ENCODE results near the gene NIM1K.
"Not testable (repeated sequence)": the region's sequence is repeated elsewhere in the genome, so short reads cannot be mapped to it uniquely, and the experiment has no call there.

Gene NIM1K

DNA sequence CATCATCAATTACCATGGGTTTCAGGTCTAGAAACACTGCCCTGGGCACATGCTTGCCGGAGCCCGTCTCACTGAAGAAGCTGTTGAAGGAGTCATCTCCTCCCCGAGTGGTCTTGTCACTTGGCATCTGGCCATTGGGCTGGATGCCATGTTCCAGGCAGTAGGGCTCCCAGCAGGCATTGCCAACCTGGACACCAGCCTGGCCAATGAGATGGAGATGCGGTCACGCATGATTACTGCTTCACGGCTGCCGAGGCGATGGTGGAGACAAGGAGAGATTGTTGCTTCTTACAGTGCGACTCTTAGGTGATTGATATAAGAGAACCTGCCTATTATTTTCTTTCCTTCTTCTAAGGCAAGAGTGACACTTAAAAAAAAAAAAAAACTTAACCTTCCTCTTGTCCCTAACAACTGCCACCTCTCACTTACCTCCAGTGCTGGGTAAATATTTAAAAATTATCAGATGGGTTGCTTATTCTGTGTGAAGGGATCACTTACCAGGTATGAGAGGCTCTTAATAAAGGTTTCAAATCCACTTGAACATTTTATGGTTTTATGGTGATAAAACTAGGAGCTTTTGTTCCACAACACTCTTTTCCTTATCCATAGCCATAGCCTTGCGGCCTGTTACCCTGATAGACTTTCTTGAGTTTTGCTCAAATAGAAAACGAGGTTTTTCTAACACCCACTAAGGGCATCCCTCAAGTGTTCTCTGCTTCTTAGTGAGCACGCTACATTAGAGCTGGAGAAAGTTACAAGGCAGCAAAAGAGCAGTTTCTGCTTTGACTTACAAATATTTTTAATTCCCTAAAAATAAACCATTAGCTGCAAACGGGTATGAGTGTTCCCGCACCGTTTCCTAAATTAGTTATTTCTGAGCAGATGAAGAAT, 41.2 kb downstream of the NIM1K start:
- no peak for DNase-seq

DNA sequence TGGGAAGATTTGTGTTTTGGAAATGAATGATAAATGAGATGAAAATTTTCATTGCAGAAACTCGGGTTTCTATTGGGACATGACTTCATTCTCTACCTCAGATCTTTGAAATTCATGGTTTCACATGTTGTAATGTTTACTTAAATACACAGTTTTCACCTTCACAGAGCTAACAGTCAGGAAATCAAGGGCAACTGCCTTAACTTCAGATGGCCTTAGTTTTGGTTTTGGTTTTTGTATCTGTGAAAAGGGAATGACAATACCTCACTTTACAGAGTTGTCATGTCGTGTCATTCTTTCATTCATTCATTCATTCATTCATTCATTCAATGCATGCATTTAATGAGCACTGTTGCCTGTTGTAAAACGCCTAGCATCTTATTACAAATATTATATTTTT, 41.9 kb downstream of the NIM1K start:
- DNase-seq: no peak

DNA sequence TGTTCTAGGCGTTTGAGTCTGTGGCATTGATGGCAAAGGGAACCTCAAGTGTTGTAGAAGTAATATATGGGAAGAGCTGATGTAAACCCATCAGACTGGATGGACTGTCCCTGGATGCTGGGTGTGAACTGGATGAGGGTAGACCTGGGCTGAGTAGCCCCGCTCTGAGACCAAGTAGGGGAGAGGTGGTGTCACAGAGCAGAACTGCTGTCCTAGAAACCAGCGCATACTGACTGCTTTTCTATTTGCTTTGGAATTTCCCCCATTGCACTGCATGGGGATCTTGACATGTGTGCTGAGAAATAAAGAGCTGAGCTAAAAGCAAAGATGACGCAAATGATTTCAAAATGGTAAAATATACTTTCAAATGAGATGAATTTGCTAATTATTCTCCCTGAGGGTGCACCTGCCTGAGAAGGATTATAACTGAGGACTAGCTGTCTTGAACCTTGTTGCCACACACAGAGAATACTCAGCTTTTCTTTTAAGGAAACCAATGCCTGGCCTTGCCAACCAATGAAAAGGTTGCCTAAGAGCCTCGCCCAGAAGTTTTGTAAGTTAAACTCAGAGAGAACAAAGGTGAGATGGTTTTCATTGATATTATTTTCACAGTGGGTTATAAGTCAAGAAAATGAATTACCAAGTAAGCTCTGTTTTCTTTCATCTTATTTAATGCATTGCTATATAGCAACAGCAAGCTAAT, 44.8 kb downstream of the NIM1K start:
- no peak for DNase-seq

DNA sequence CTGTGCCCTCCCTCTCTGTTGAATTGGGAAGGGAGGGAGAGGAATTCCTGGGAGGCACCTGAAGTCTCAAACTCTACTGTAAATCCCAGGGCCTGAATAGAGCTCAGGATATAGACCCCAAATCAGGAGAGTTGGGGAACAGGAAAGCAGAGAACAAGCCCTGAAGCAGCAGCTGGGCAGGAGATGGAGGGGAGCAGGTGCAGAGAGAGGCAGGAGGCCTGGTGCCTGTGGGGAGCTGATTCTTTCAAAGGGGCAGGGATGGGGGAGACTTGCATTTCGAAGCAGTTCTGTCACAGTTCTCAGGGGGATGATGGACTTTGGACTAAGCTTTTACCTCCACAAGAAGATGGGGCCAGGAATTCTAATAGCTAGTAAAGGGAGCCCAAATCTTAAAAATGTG, 50.2 kb downstream of the NIM1K start:
- no peak for DNase-seq

- no peak for DNase-seq
Measured at GRCh38 chr5:43243270-43243669, 51.2 kb downstream of the NIM1K start.

- DNase-seq: no peak
Measured at GRCh38 chr5:43244823-43245565, 53.0 kb downstream of the NIM1K start.

- no peak for DNase-seq
Measured at GRCh38 chr5:43245724-43246385, 53.8 kb downstream of the NIM1K start.

DNA sequence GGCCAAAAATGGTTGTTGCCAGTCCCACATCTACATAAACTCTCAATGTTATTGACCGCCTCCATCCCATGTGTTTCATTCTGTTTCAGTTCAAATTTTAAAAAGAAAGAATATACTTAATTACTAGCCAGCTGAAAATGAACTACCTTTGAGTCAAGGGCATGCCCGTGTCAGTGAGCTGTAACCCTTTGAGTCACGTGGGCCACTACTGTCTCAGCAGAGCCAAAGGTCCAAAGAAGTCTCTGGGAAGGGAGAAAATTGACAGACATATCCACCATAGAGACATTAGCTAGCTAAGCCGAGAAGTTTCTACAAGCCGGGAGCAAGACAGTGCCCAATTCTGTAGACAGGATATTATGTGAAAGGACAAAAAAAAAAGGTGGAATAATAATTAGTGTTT, 59.7 kb downstream of the NIM1K start:
- DNase-seq: no peak

DNA sequence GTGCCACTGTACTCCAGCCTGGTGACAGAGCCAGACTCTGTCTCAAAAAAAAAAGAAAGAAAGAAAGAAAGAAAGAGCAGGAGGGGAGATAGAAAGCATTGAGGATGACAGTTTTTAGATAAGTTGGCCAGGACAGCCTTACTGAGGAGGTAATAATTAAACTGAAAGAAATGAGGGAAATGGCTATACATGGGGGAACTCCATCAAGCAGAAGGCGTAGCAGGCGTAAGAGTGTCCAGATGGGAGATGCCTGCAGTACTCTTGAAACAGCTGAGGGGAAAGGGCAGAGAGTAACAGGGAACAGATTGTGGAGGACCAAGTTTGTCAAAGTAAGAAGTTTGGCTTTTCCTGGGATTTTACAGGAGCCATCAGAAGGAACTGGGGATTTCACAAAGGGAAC, 63.7 kb downstream of the NIM1K start:
- no peak for DNase-seq

- no peak for DNase-seq
Measured at GRCh38 chr5:43256261-43256966, 64.4 kb downstream of the NIM1K start.

DNA sequence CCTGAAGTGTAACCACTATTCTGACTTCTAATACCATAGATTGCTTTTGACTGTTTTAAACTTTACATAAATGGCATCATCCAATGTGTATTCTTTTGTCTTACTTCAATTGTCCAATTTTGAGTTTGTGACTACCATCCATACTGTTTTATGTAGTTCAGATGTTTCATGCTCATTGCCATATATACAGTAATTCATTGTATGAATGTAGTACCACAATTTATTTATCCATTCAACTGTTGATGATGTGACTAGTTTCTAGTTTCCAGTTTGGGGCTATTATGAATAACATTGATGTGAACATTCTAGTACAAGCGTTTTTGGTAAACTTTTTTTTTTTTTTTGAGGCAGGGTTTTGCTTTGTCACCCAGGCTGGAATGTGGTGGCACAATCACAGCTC, 66.1 kb downstream of the NIM1K start:
- no peak for DNase-seq

- DNase-seq: not testable (repeated sequence)
Measured at GRCh38 chr5:43262269-43262668, 70.2 kb downstream of the NIM1K start.

GRCh38 chr5:43268188-43268820, 76.3 kb downstream of the NIM1K start:
- DNase-seq: no peak

DNA sequence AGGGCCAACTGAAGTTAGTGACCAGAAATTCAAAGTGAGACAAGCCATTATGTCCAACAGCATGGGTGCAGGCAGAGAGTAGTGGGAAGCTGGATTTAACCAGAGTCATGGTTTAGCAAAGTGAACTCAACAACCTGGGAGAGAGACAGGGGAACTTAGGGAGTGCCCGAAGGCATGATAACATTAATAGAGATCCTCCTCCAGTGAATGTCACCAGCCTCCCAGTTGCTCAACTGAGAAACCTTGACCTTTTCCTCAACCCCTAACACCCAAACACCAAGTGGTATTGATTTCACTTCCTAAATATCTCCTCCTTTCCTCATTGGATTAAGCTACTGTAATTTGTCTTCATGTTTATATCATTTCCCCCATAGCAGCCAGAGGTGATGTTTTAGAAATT, 78.6 kb downstream of the NIM1K start:
- no peak for DNase-seq

GRCh38 chr5:43273552-43273951, 81.5 kb downstream of the NIM1K start:
- no peak for DNase-seq

- DNase-seq: no peak
Measured at GRCh38 chr5:43274435-43275114, 82.5 kb downstream of the NIM1K start.

- no peak for DNase-seq
Measured at GRCh38 chr5:43275391-43275790, 83.4 kb downstream of the NIM1K start.

- no peak for DNase-seq
Measured at GRCh38 chr5:43279548-43280274, 87.7 kb downstream of the NIM1K start.

- DNase-seq: no peak
Measured at GRCh38 chr5:43281840-43282658, 90.0 kb downstream of the NIM1K start.

DNA sequence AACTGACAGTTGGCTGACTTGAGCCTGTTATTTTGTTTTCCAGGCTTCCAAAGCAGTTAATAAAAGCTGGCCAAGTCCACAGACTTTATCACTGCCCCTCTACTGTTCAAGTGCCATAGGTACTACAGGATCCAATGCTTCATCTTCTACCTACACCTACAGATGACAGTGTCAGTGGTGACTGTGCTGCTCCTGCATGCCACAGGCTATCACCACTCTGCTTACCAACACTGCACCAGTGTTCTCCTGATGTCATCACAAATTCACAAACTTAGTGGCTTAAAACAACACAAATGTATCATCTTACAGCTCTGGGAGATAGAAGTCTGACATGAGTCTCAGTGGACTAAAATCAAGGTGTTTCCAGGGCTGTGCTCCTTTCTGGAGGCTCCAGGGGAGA, 94.6 kb downstream of the NIM1K start:
- DNase-seq: no peak
